SK-N-SH treated with all-trans-retinoic acid at 6 μM for 48 hours (cell line): ENCODE results near the gene EPHB6.

Experiments used
- ARNTL ChIP-seq: fragments of 450-650 bp; formaldehyde crosslinking; IDR thresholded peaks from 2 replicates; pipeline ENCODE4 v1.5.0; 2020; ENCODE audit warnings: low read depth, mild to moderate bottlenecking, moderate library complexity, borderline replicate concordance
- BACH2 ChIP-seq: fragments of 250-450 bp; sonication (Bioruptor Pico); IDR thresholded peaks from 2 replicates; pipeline ENCODE4 v1.9.0; 2021; ENCODE audit warnings: mild to moderate bottlenecking, borderline replicate concordance
- CREB5 ChIP-seq: fragments of 250-450 bp; sonication (Bioruptor Pico); IDR thresholded peaks from 2 replicates; pipeline ENCODE4 v1.5.1; 2020; ENCODE audit warnings: low read depth, mild to moderate bottlenecking, moderate library complexity
- CSDC2 ChIP-seq: fragments of 250-450 bp; sonication (Bioruptor Pico); IDR thresholded peaks from 2 replicates; pipeline ENCODE4 v1.5.0; 2020; ENCODE audit warnings: mild to moderate bottlenecking, moderate library complexity
- GLIS3 ChIP-seq: fragments of 250-450 bp; sonication (Bioruptor Pico); IDR thresholded peaks from 2 replicates; pipeline ENCODE4 v1.5.0; 2020; ENCODE audit warnings: mild to moderate bottlenecking, moderate library complexity
- ISL1 ChIP-seq: fragments of 250-450 bp; sonication (Bioruptor Pico); IDR thresholded peaks from 2 replicates; pipeline ENCODE4 v2.1.2; 2022; ENCODE audit warnings: mild to moderate bottlenecking, moderate library complexity
- OSR1 ChIP-seq: fragments of 250-450 bp; sonication (Bioruptor Pico); IDR thresholded peaks from 2 replicates; pipeline ENCODE4 v1.8.0; 2022; ENCODE audit warnings: moderate library complexity, mild to moderate bottlenecking, inconsistent platforms
- PATZ1 ChIP-seq: fragments of 250-450 bp; sonication (Bioruptor Pico); IDR thresholded peaks from 2 replicates; pipeline ENCODE4 v1.8.0; 2020; ENCODE audit warnings: mild to moderate bottlenecking, moderate library complexity, borderline replicate concordance
- POU6F1 ChIP-seq: fragments of 250-450 bp; sonication (Bioruptor Pico); IDR thresholded peaks from 2 replicates; pipeline ENCODE4 v1.8.0; 2021; ENCODE audit warnings: low read depth, mild to moderate bottlenecking, moderate library complexity, borderline replicate concordance
- RARB ChIP-seq: fragments of 250-450 bp; sonication (Bioruptor Pico); IDR thresholded peaks from 2 replicates; pipeline ENCODE4 v1.8.0; 2021; ENCODE audit warnings: mild to moderate bottlenecking, moderate library complexity
- TCF4 ChIP-seq: fragments of 250-450 bp; sonication (Bioruptor Pico); IDR thresholded peaks from 2 replicates; pipeline ENCODE4 v1.8.0; 2021; ENCODE audit warnings: mild to moderate bottlenecking, moderate library complexity, borderline replicate concordance
- ZC3H10 ChIP-seq: fragments of 250-450 bp; sonication (Bioruptor Pico); IDR thresholded peaks from 2 replicates; pipeline ENCODE4 v1.5.1; 2021; ENCODE audit warnings: mild to moderate bottlenecking, moderate library complexity
- ZFP30 ChIP-seq: fragments of 450-650 bp; formaldehyde crosslinking; IDR thresholded peaks from 2 replicates; pipeline ENCODE4 v1.5.0; 2022; ENCODE audit warnings: mild to moderate bottlenecking, moderate library complexity
- ZNF8 ChIP-seq: fragments of 450-650 bp; formaldehyde crosslinking; IDR thresholded peaks from 2 replicates; pipeline ENCODE4 v1.5.0; 2020; ENCODE audit warnings: mild to moderate bottlenecking, moderate library complexity

- TF ChIP-seq GLIS3 = no peak
- TF ChIP-seq POU6F1 (CRISPR knock-in tag) = no peak
- no peak for TF ChIP-seq ISL1
- TF ChIP-seq ZFP30 (CRISPR knock-in tag) = no peak
- TF ChIP-seq CREB5 (CRISPR knock-in tag) = no peak
- no peak for TF ChIP-seq OSR1 (CRISPR knock-in tag)
- no peak for TF ChIP-seq TCF4 (CRISPR knock-in tag)
- TF ChIP-seq BACH2 = no peak
- no peak for TF ChIP-seq PATZ1 (CRISPR knock-in tag)
- TF ChIP-seq CSDC2 (CRISPR knock-in tag) = no peak
- no peak for TF ChIP-seq RARB
- no peak for TF ChIP-seq ARNTL
- no peak for TF ChIP-seq ZC3H10 (CRISPR knock-in tag)
- no peak for TF ChIP-seq ZNF8 (CRISPR knock-in tag)
These were observed 43.6 kb upstream of the EPHB6 start for GRCh38 chr7:142811154-142811737.
